Activated CD8-positive, alpha-beta T cell treated with anti-CD3 and anti-CD28 coated beads for 36 hours (primary cell): ENCODE measurements around the gene TNFRSF6B. TPM values are rescaled to one million over a fixed set of nuclear protein-coding genes. Genes with fewer than 3 reads are reported as not detected.
"Not testable (repeated sequence)": the region's sequence is repeated elsewhere in the genome, so short reads cannot be mapped to it uniquely, and the experiment has no call there.

Experiments used
- ATAC-seq: fragments of 200-7000 bp; cut with Tn5 transposase; one replicate; pipeline ENCODE4 v1.10.0; 2021; ENCODE audit warnings: mild to moderate bottlenecking, moderate library complexity
- CTCF ChIA-PET: fragments of 350-600 bp; sonication (Branson Sonifier 250); formaldehyde crosslinking; loops from one replicate; lab custom pipeline; 2021; ENCODE audit warnings: antibody characterized with exemption; lab: Charles Lee
- POLR2A ChIA-PET: fragments of 350-600 bp; sonication (Branson Sonifier 250); formaldehyde crosslinking; loops from one replicate; lab custom pipeline; 2021; ENCODE audit warnings: antibody characterized with exemption; lab: Charles Lee
- DNase-seq: peaks from one replicate; pipeline ENCODE4 v3.0.0-alpha.2; 2020
- H3K27ac Mint-ChIP-seq: one replicate; pipeline ENCODE4 v1.8.0; 2021; ENCODE audit warnings: mild to moderate bottlenecking, mixed read lengths
- H3K27me3 Mint-ChIP-seq: one replicate; pipeline ENCODE4 v1.8.0; 2021; ENCODE audit warnings: mixed read lengths
- H3K36me3 Mint-ChIP-seq: one replicate; pipeline ENCODE4 v1.8.0; 2021; ENCODE audit warnings: low read depth, mixed read lengths
- H3K4me1 Mint-ChIP-seq: one replicate; pipeline ENCODE4 v1.8.0; 2021; ENCODE audit warnings: low read depth, mixed read lengths
- H3K4me3 Mint-ChIP-seq: one replicate; pipeline ENCODE4 v1.8.0; 2021; ENCODE audit warnings: mild to moderate bottlenecking, moderate library complexity, mixed read lengths
- H3K9me3 Mint-ChIP-seq: one replicate; pipeline ENCODE4 v1.8.0; 2021; ENCODE audit warnings: mixed read lengths
- intact Hi-C: fragments of 100-400 bp; cut with micrococcal nuclease; formaldehyde crosslinking; loops from one replicate; pipeline ENCODE4 v1.10.0; 2022
- total RNA-seq, 2 experiments: library from RNA; stranded (reverse); gene quantifications; one replicate each; pipeline ENCODE4 v1.2.3, GENCODE V29; 2021
- TF ChIP-seq, protein P1 (sequence below): fragments of 200-600 bp; IDR thresholded peaks from one replicate; pipeline ENCODE4 v1.8.0; 2022; ENCODE audit warnings: antibody characterized with exemption, mild to moderate bottlenecking

Gene TNFRSF6B
- total RNA-seq, 2 experiments from 2014 or later: not detected

DNA sequence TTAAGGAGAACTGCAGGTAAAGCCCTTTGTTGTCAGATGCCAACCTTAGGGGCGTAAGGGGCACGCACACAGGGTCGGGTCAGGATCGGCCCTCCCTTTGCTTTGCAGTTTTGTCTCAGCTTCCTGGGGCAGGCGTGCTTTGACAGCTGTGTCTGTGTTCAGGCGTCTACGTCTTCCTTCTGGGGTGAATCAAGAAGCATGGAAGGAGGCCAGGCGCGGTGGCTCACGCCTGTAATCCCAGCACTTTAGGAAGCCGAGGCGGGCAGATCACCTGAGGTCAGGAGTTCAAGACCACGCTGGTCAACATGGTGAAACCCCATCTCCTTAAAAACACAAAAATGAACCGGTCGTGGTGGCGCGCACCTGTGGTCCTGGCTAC lies 12.7 kb downstream of the TNFRSF6B start:
- CTCF ChIA-PET: interaction anchor here (2.0 to 2.8 kb wide), 3 partner anchors 10 to 77 kb away, joined by 8 to 16 read pairs (median 8); no protein-coding TSS in a partner anchor
- Mint-ChIP-seq H3K4me3 (peak overlapping the region; percentile 87), H3K9me3 (peaks cover 6% of the 10 kb centered on the region), H3K4me1 (peaks cover 41% of the 10 kb centered on the region), H3K27me3 (no peaks in the 10 kb centered on the region), H3K36me3 (peaks cover 54% of the 10 kb centered on the region), H3K27ac (peak overlapping the region; percentile 70)
- no peak for DNase-seq
- intact Hi-C loops: loop anchor here (10.0 kb wide), 1 partner anchor 156 kb away; the partner anchor contains the start of genes ABHD16B and TPD52L2
- ATAC-seq: no peak
- POLR2A ChIA-PET: interaction anchor here (0.8 to 3.0 kb wide), 5 partner anchors 11 to 328 kb away, joined by 3 to 16 read pairs (median 4); partner anchors contain the start of gene LIME1
- TF ChIP-seq, protein P1, sequence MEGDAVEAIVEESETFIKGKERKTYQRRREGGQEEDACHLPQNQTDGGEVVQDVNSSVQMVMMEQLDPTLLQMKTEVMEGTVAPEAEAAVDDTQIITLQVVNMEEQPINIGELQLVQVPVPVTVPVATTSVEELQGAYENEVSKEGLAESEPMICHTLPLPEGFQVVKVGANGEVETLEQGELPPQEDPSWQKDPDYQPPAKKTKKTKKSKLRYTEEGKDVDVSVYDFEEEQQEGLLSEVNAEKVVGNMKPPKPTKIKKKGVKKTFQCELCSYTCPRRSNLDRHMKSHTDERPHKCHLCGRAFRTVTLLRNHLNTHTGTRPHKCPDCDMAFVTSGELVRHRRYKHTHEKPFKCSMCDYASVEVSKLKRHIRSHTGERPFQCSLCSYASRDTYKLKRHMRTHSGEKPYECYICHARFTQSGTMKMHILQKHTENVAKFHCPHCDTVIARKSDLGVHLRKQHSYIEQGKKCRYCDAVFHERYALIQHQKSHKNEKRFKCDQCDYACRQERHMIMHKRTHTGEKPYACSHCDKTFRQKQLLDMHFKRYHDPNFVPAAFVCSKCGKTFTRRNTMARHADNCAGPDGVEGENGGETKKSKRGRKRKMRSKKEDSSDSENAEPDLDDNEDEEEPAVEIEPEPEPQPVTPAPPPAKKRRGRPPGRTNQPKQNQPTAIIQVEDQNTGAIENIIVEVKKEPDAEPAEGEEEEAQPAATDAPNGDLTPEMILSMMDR: no peak

- H3K27me3 Mint-ChIP-seq: no peaks in the 10 kb centered on the region
- peaks cover 13% of the 10 kb centered on the region for H3K9me3 Mint-ChIP-seq
- ATAC-seq (no peak), DNase-seq (no peak)
- intact Hi-C loops: no loop called here
- CTCF ChIA-PET: interaction anchor here (1.2 kb wide), 1 partner anchor 263 kb away, joined by 4 read pairs; no protein-coding TSS in a partner anchor
- peaks cover 46% of the 10 kb centered on the region for H3K4me1 Mint-ChIP-seq
- TF ChIP-seq, protein P1: no peak
- POLR2A ChIA-PET: no interaction called here
- peak overlapping the region; percentile 25 for H3K27ac Mint-ChIP-seq
- peaks cover 63% of the 10 kb centered on the region for H3K36me3 Mint-ChIP-seq
- H3K4me3 Mint-ChIP-seq: no peak overlapping the region
Measured at GRCh38 chr20:63711085-63711645, 14.7 kb downstream of the TNFRSF6B start.

DNA sequence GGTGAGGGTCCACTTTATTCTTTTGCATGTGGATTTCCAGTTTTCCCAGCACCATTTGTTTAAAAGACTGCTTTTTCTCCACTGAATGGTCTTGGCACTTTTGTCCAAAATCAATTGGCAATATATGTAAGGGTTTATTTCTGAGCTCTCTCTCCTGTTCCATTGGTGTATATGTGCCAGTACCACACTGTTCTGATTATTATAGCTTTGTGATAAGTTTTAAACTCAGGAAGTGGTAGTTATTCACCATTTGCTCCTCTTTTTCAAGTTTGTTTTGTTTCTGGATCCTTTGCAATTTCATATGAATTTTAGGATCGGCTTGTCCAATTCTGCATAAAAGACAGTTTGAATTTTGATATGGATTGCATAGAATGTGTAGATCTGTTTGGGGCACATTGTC lies 15.7 kb downstream of the TNFRSF6B start:
- no peaks in the 10 kb centered on the region for H3K27me3 Mint-ChIP-seq
- no peak for DNase-seq
- peaks cover 46% of the 10 kb centered on the region for H3K4me1 Mint-ChIP-seq
- no peak for ATAC-seq
- peaks cover 15% of the 10 kb centered on the region for H3K9me3 Mint-ChIP-seq
- no peak overlapping the region for H3K27ac Mint-ChIP-seq
- H3K4me3 Mint-ChIP-seq: no peak overlapping the region
- peaks cover 67% of the 10 kb centered on the region for H3K36me3 Mint-ChIP-seq
- intact Hi-C loops: no loop called here
- TF ChIP-seq, protein P1: no peak
- ChIA-PET POLR2A (no interaction called here), CTCF (interaction anchor here (0.6 to 1.2 kb wide), 2 partner anchors 174 to 262 kb away, joined by 3 to 4 read pairs; no protein-coding TSS in a partner anchor)

- peaks cover 41% of the 10 kb centered on the region for H3K4me1 Mint-ChIP-seq
- H3K4me3 Mint-ChIP-seq: no peak overlapping the region
- ATAC-seq (no peak), DNase-seq (no peak)
- H3K27me3 Mint-ChIP-seq: no peaks in the 10 kb centered on the region
- H3K36me3 Mint-ChIP-seq: peaks cover 78% of the 10 kb centered on the region
- TF ChIP-seq, protein P1: no peak
- POLR2A ChIA-PET: no interaction called here
- no peak overlapping the region for H3K27ac Mint-ChIP-seq
- intact Hi-C loops: no loop called here
- peaks cover 21% of the 10 kb centered on the region for H3K9me3 Mint-ChIP-seq
- CTCF ChIA-PET: interaction anchor here (1.0 kb wide), 1 partner anchor 21 kb away, joined by 3 read pairs; the partner anchor contains the start of gene LIME1
Measured at GRCh38 chr20:63714858-63715257, 18.4 kb downstream of the TNFRSF6B start.

- peaks cover 64% of the 10 kb centered on the region for H3K36me3 Mint-ChIP-seq
Measured at GRCh38 chr20:63718996-63719395, 22.5 kb downstream of the TNFRSF6B start.

GRCh38 chr20:63722967-63723622 lies 26.6 kb downstream of the TNFRSF6B start:
- CTCF ChIA-PET, H3K27me3 Mint-ChIP-seq, ATAC-seq, DNase-seq, H3K4me3 Mint-ChIP-seq, intact Hi-C loops, H3K27ac Mint-ChIP-seq: not testable (repeated sequence)
- H3K4me1 Mint-ChIP-seq: peaks cover 34% of the 10 kb centered on the region
- H3K9me3 Mint-ChIP-seq: peaks cover 18% of the 10 kb centered on the region
- peaks cover 60% of the 10 kb centered on the region for H3K36me3 Mint-ChIP-seq
- POLR2A ChIA-PET: interaction anchor here (0.6 to 1.2 kb wide), 3 partner anchors 15 to 243 kb away, joined by 3 to 5 read pairs (median 4); partner anchors contain the start of gene ZGPAT

More at GRCh38 chr20:63718996-63719395, 22.5 kb downstream of the TNFRSF6B start:
- no peaks in the 10 kb centered on the region for H3K27me3 Mint-ChIP-seq
- H3K27ac Mint-ChIP-seq: peak overlapping the region; percentile 27
- CTCF ChIA-PET: interaction anchor here (0.8 to 1.5 kb wide), 2 partner anchors 11 to 56 kb away, joined by 3 to 8 read pairs; partner anchors contain the start of genes ARFRP1 and ZGPAT
- intact Hi-C loops: no loop called here
- peaks cover 17% of the 10 kb centered on the region for H3K9me3 Mint-ChIP-seq
- POLR2A ChIA-PET: interaction anchor here (1.2 to 1.8 kb wide), 2 partner anchors 10 to 11 kb away, joined by 5 read pairs; partner anchors contain the start of genes ARFRP1 and ZGPAT
- ATAC-seq (no peak), DNase-seq (no peak)
- TF ChIP-seq, protein P1: no peak
- H3K4me1 Mint-ChIP-seq: peaks cover 40% of the 10 kb centered on the region
- no peak overlapping the region for H3K4me3 Mint-ChIP-seq
